Measurements from ENCODE around the gene FOXN1. TPM values are rescaled to one million over a fixed set of nuclear protein-coding genes. Genes with fewer than 3 reads are reported as not detected.

FOXN1 gene
- total RNA-seq, 1 experiment from 2014 or later, result not detected

- H3K4me1 ChIP-seq (ENCODE audit: insufficient read depth, low read length), result no peaks in the 10 kb centered on the region
- H3K4me3 ChIP-seq (ENCODE audit: low read length), result no peak overlapping the region
- no peaks in the 10 kb centered on the region for H3K36me3 ChIP-seq (ENCODE audit: low read depth, low read length)
- no peaks in the 10 kb centered on the region for H4K20me1 ChIP-seq (ENCODE audit: low read length)
- H3K79me2 ChIP-seq (ENCODE audit: low read length), result no peaks in the 10 kb centered on the region
- H3K4me2 ChIP-seq (ENCODE audit: low read length), result no peak overlapping the region
- intact Hi-C loops (cut with micrococcal nuclease), result no loop called here
- BruUV-seq (replicated peaks), result no TSS peak
- no peaks in the 10 kb centered on the region for H3K9me2 ChIP-seq (replicated peaks; ENCODE audit: low read length)
- CTCF ChIA-PET, result no interaction called here
- DNase-seq (no peak), ATAC-seq (no peak)
- no peak overlapping the region for H3K27ac ChIP-seq (ENCODE audit: low read length)
- no peak overlapping the region for H2AFZ ChIP-seq (ENCODE audit: low read length)
- H3F3A ChIP-seq (ENCODE audit: low read length, unreplicated experiment), result no peaks in the 10 kb centered on the region
- POLR2A ChIA-PET (ENCODE audit: unreplicated experiment), result no interaction called here
- H3K9ac ChIP-seq (ENCODE audit: low read length), result no peak overlapping the region
- H3K9me3 ChIP-seq (ENCODE audit: low read length), result no peaks in the 10 kb centered on the region
- no peaks in the 10 kb centered on the region for H3K27me3 ChIP-seq (ENCODE audit: low read length)
- TF ChIP-seq, protein P1, sequence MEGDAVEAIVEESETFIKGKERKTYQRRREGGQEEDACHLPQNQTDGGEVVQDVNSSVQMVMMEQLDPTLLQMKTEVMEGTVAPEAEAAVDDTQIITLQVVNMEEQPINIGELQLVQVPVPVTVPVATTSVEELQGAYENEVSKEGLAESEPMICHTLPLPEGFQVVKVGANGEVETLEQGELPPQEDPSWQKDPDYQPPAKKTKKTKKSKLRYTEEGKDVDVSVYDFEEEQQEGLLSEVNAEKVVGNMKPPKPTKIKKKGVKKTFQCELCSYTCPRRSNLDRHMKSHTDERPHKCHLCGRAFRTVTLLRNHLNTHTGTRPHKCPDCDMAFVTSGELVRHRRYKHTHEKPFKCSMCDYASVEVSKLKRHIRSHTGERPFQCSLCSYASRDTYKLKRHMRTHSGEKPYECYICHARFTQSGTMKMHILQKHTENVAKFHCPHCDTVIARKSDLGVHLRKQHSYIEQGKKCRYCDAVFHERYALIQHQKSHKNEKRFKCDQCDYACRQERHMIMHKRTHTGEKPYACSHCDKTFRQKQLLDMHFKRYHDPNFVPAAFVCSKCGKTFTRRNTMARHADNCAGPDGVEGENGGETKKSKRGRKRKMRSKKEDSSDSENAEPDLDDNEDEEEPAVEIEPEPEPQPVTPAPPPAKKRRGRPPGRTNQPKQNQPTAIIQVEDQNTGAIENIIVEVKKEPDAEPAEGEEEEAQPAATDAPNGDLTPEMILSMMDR (conservative IDR thresholded peaks at IDR 0.05; ENCODE audit: low read depth, low read length), result no peak
- TF ChIP-seq EZH2 (IDR thresholded peaks at IDR 0.05; ENCODE audit: low read length, unreplicated experiment), result no peak
- TF ChIP-seq EZH2phosphoT487 (IDR thresholded peaks at IDR 0.05; ENCODE audit: borderline replicate concordance, low read length), result no peak
Observed at GRCh38 chr17:28491286-28491685, 14.9 kb upstream of the FOXN1 start.

- Histone ChIP-seq H3K27me3 (ENCODE audit: low read length) (no peaks in the 10 kb centered on the region), H3K4me2 (ENCODE audit: low read length) (no peak overlapping the region), H3K9ac (ENCODE audit: low read length) (no peak overlapping the region), H2AFZ (ENCODE audit: low read length) (no peak overlapping the region), H4K20me1 (ENCODE audit: low read length) (no peaks in the 10 kb centered on the region), H3K27ac (ENCODE audit: low read length) (no peak overlapping the region), H3K9me2 (replicated peaks; ENCODE audit: low read length) (no peaks in the 10 kb centered on the region), H3K79me2 (ENCODE audit: low read length) (no peaks in the 10 kb centered on the region), H3F3A (ENCODE audit: low read length, unreplicated experiment) (no peaks in the 10 kb centered on the region), H3K9me3 (ENCODE audit: low read length) (no peaks in the 10 kb centered on the region), H3K36me3 (ENCODE audit: low read depth, low read length) (no peaks in the 10 kb centered on the region), H3K4me1 (ENCODE audit: insufficient read depth, low read length) (no peaks in the 10 kb centered on the region), H3K4me3 (ENCODE audit: low read length) (no peak overlapping the region)
- ChIA-PET CTCF (no interaction called here), POLR2A (ENCODE audit: unreplicated experiment) (no interaction called here)
- BruUV-seq (replicated peaks), result no TSS peak
- no peak for TF ChIP-seq EZH2 (IDR thresholded peaks at IDR 0.05; ENCODE audit: low read length, unreplicated experiment)
- ATAC-seq (no peak), DNase-seq (no peak)
- intact Hi-C loops (cut with micrococcal nuclease), result no loop called here
Observed at GRCh38 chr17:28491860-28492259, 14.3 kb upstream of the FOXN1 start.

DNA sequence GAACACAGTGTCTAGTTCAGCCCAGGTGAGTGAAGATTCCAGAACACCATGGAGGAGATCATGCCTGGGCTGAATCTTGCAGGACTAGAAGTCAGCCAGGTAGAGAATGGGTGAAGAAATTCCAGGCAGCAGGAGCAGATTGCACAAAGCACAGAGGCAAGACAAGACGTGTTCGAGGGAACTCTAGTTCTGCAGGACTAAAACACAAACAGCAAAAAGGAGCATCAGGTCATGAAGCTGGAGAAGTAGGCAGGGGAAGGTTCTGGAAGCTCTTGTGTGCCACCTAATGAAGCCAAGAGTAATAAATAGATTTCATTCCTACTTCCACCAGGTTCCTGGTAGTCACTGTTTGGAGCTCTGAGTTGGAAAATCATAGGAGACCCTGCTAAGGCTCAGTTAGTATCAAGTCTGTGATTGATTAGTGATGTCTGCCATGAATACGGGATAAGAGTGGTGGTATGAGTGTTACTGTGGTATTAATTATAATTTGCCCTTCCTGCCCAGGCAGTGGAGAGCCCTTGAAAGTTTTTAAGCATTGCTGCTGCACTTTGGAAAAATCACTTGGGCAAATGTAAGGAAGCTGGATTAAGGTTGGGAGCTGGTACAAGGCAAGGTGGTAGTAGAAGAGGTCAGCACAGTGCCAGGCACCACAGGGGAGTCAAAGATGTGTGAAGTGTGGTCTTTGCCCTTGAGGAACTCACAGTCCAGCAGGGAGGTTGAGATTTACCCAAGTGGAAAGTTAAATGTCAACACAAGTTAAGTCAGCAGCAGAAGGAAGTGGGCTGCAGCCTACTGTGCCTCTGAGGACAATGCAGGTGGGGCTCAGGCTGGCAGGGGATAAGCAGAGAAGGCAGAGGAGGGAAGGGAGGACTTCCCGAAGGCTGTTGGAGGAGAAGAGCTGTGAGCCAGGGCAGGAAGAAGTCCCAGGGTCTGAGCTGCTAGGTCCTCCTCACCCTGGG is 13.5 kb upstream of the FOXN1 start:
- ChIA-PET CTCF (interaction anchor here (0.6 kb wide), 1 partner anchor 452 kb away, joined by 5 read pairs; no protein-coding TSS in a partner anchor), POLR2A (ENCODE audit: unreplicated experiment) (no interaction called here)
- TF ChIP-seq EZH2 (IDR thresholded peaks at IDR 0.05; ENCODE audit: low read length, unreplicated experiment) (no peak), EZH2phosphoT487 (IDR thresholded peaks at IDR 0.05; ENCODE audit: borderline replicate concordance, low read length) (no peak)
- TF ChIP-seq, protein P1 (conservative IDR thresholded peaks at IDR 0.05; ENCODE audit: low read depth, low read length), result no peak
- Histone ChIP-seq H3K27me3 (ENCODE audit: low read length) (no peaks in the 10 kb centered on the region), H3K9me2 (replicated peaks; ENCODE audit: low read length) (no peaks in the 10 kb centered on the region), H4K20me1 (ENCODE audit: low read length) (no peaks in the 10 kb centered on the region), H3K79me2 (ENCODE audit: low read length) (no peaks in the 10 kb centered on the region), H3K27ac (ENCODE audit: low read length) (no peak overlapping the region), H2AFZ (ENCODE audit: low read length) (no peak overlapping the region), H3K9me3 (ENCODE audit: low read length) (no peaks in the 10 kb centered on the region), H3K4me3 (ENCODE audit: low read length) (no peak overlapping the region), H3K4me1 (ENCODE audit: insufficient read depth, low read length) (peaks cover 4% of the 10 kb centered on the region), H3K9ac (ENCODE audit: low read length) (no peak overlapping the region), H3K4me2 (ENCODE audit: low read length) (no peak overlapping the region), H3F3A (ENCODE audit: low read length, unreplicated experiment) (no peaks in the 10 kb centered on the region), H3K36me3 (ENCODE audit: low read depth, low read length) (no peaks in the 10 kb centered on the region)
- ATAC-seq (no peak; the same call in 1 of the 2 replicates), DNase-seq (no peak)
- no TSS peak for BruUV-seq (replicated peaks)
- intact Hi-C loops (cut with micrococcal nuclease), result no loop called here

Measured in PC-3 (cell line).